ENCODE measurements around the gene CORIN.

- TF ChIP-seq CTCF (IDR thresholded peaks at IDR 0.05): no peak
- no peak for TF ChIP-seq POLR2A (IDR thresholded peaks at IDR 0.05)
These were observed 14.3 kb upstream of the CORIN start for GRCh38 chr4:47852136-47852535.

Data from breast epithelium (tissue), 3 donors.